NCI-H2227 treated with DMSO at 0.1 percent for 48 hours (cell line): ENCODE measurements around the gene CDY2A.
"Not testable (repeated sequence)": the region's sequence is repeated elsewhere in the genome, so short reads cannot be mapped to it uniquely, and the experiment has no call there.

Experiments used
- DNase-seq: peaks from one replicate; lab custom pipeline; 2025; lab: John Stamatoyannopoulos, UW

Gene CDY2A

GRCh38 chrY:18025487-18025886, at the start of gene CDY2A:
TSS of gene CDY2A (plus strand) at chrY:18025787. CDS start at chrY:18026115, 328 bp downstream.
- DNase-seq: not testable (repeated sequence)

GRCh38 chrY:17997586-17997985, 28.0 kb upstream of the CDY2A start:
- DNase-seq: not testable (repeated sequence)

- DNase-seq: not testable (repeated sequence)
Observed at GRCh38 chrY:17998266-17998665, 27.3 kb upstream of the CDY2A start.

- DNase-seq: not testable (repeated sequence)
Observed at GRCh38 chrY:18023897-18024296, 1.7 kb upstream of the CDY2A start.

GRCh38 chrY:18028845-18029244, 3.3 kb downstream of the CDY2A start:
- DNase-seq: not testable (repeated sequence)

- not testable (repeated sequence) for DNase-seq
Observed at GRCh38 chrY:18030178-18030577, 4.6 kb downstream of the CDY2A start.

GRCh38 chrY:18034100-18034814, 8.7 kb downstream of the CDY2A start:
- not testable (repeated sequence) for DNase-seq

GRCh38 chrY:18034864-18035263, 9.3 kb downstream of the CDY2A start:
- not testable (repeated sequence) for DNase-seq

- DNase-seq: not testable (repeated sequence)
Observed at GRCh38 chrY:18044990-18045389, 19.4 kb downstream of the CDY2A start.

- DNase-seq: not testable (repeated sequence)
Observed at GRCh38 chrY:18048149-18049040, 22.8 kb downstream of the CDY2A start.

- DNase-seq: not testable (repeated sequence)
Observed at GRCh38 chrY:18049061-18049460, 23.5 kb downstream of the CDY2A start.

GRCh38 chrY:18056473-18056872, 30.9 kb downstream of the CDY2A start:
- not testable (repeated sequence) for DNase-seq

GRCh38 chrY:18073464-18073863, 47.9 kb downstream of the CDY2A start:
- not testable (repeated sequence) for DNase-seq
